ENCODE data around the gene PRORP. TPM values are rescaled to one million over a fixed set of nuclear protein-coding genes. Genes with fewer than 3 reads are reported as not detected.
"Not testable (repeated sequence)": the region's sequence is repeated elsewhere in the genome, so short reads cannot be mapped to it uniquely, and the experiment has no call there.

The PRORP gene
- total RNA-seq, 2 experiments from 2014 or later: 32.5 to 35.4 TPM

DNA sequence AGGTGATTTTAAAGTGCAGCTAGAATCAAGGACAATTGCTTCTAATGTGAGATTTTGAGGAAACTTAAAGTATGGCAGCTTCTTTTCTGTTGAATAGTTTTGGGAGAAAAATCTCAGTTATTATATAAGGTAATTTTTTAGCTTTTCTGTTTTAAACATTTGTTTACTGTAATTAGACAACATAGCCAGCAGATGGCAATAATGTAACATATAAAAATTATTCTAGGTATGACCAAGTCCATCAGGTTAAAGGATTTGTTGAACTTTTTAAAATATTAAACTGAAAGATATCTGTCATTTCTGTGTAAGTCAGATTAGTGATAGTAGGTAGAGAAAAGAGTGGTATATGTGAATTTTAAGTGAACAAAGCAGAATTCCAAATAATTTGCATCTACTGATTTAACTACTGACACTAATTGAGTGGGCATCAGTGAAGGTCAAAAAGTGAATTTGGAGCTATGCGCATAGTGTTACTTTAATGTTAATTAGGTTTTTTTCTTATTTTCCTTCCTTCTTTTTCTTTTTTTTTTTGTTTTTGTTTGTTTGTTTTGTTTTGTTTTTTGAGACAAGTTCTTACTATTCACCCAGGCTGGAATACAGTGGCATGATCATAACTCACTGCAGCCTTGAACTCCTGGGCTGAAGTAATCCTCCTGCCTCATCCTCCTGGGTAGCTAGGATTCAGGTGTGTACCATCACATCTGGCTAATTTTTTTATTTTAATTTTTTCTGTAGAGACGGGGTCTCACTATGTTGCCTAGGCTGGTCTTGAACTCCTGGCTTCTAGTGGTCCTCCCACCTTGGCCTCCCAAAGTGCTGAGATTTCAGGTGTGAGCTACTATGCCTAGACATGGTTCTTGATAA, 18.6 kb downstream of the PRORP start:
- H3K27me3 Mint-ChIP-seq (ENCODE audit: low read depth): no peaks in the 10 kb centered on the region
- peaks cover 4% of the 10 kb centered on the region for H3K4me1 Mint-ChIP-seq (ENCODE audit: low read depth)
- no peak overlapping the region for H3K27ac Mint-ChIP-seq
- no peak overlapping the region for H3K4me3 Mint-ChIP-seq
- DNase-seq: no peak
- H3K9me3 Mint-ChIP-seq (ENCODE audit: insufficient read depth): no peaks in the 10 kb centered on the region
- ChIA-PET POLR2A (interaction anchor here (1.5 to 2.1 kb wide), 3 partner anchors 263 to 275 kb away, joined by 4 to 10 read pairs (median 9); partner anchors contain the start of gene NFKBIA), CTCF (interaction anchor here (0.7 to 5.6 kb wide), 43 partner anchors 9 to 680 kb away, joined by 3 to 123 read pairs (median 5); partner anchors contain the start of genes NFKBIA, PRORP and PSMA6)
- no peak for ATAC-seq
- H3K36me3 Mint-ChIP-seq (ENCODE audit: low read depth): peaks cover 12% of the 10 kb centered on the region

GRCh38 chr14:35144029-35144428, 21.7 kb downstream of the PRORP start:
- DNase-seq (no peak), ATAC-seq (no peak)
- ChIA-PET CTCF (interaction anchor here (0.7 to 4.9 kb wide), 14 partner anchors 11 to 678 kb away, joined by 3 to 123 read pairs (median 4); no protein-coding TSS in a partner anchor), POLR2A (interaction anchor here (1.2 kb wide), 3 partner anchors 148 to 272 kb away, joined by 3 read pairs; partner anchors contain the start of gene PSMA6)
- no peaks in the 10 kb centered on the region for H3K9me3 Mint-ChIP-seq (ENCODE audit: insufficient read depth)
- H3K27me3 Mint-ChIP-seq (ENCODE audit: low read depth): no peaks in the 10 kb centered on the region
- no peak overlapping the region for H3K27ac Mint-ChIP-seq
- peaks cover 12% of the 10 kb centered on the region for H3K36me3 Mint-ChIP-seq (ENCODE audit: low read depth)
- H3K4me1 Mint-ChIP-seq (ENCODE audit: low read depth): peaks cover 1% of the 10 kb centered on the region
- H3K4me3 Mint-ChIP-seq: no peak overlapping the region

DNA sequence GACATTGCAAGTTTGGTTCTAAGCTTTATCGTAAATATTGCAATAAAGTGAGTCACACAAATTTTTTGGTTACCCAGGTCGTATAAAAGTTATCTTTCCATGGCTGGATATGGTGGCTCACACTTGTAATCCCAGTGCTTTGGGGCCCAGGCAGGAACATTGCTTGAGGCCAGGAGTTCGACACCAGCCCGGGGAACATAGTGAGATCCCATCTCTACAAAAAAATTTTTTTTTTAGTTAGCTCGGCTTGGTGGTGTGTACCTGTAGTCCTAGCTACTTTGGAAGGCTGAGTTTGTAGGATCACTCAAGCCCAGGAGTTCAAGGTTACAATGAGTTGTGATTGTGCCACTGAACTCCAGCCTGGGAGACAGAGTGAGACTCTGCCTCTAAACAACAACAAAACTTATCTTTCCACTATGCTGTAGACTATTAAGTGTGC, 24.4 kb downstream of the PRORP start:
- ATAC-seq: no peak
- ChIA-PET POLR2A (no interaction called here), CTCF (interaction anchor here (1.2 to 1.4 kb wide), 3 partner anchors 9 to 257 kb away, joined by 3 to 4 read pairs (median 4); no protein-coding TSS in a partner anchor)
- Mint-ChIP-seq H3K36me3 (ENCODE audit: low read depth) (peaks cover 18% of the 10 kb centered on the region), H3K9me3 (ENCODE audit: insufficient read depth) (no peaks in the 10 kb centered on the region), H3K4me1 (ENCODE audit: low read depth) (peaks cover 3% of the 10 kb centered on the region), H3K27ac (no peak overlapping the region), H3K27me3 (ENCODE audit: low read depth) (no peaks in the 10 kb centered on the region), H3K4me3 (no peak overlapping the region)
- DNase-seq: no peak

- CTCF ChIA-PET: interaction anchor here (1.2 to 1.4 kb wide), 2 partner anchors 83 to 256 kb away, joined by 3 to 4 read pairs; no protein-coding TSS in a partner anchor
- ATAC-seq (no peak), DNase-seq (no peak)
- Mint-ChIP-seq H3K9me3 (ENCODE audit: insufficient read depth) (no peaks in the 10 kb centered on the region), H3K36me3 (ENCODE audit: low read depth) (peaks cover 19% of the 10 kb centered on the region), H3K4me3 (no peak overlapping the region), H3K4me1 (ENCODE audit: low read depth) (peaks cover 3% of the 10 kb centered on the region), H3K27me3 (ENCODE audit: low read depth) (no peaks in the 10 kb centered on the region), H3K27ac (no peak overlapping the region)
- POLR2A ChIA-PET: no interaction called here
These were observed 24.8 kb downstream of the PRORP start for GRCh38 chr14:35147186-35147585.

- Mint-ChIP-seq H3K4me1 (ENCODE audit: low read depth) (peaks cover 3% of the 10 kb centered on the region), H3K27ac (no peak overlapping the region), H3K27me3 (ENCODE audit: low read depth) (no peaks in the 10 kb centered on the region), H3K36me3 (ENCODE audit: low read depth) (peaks cover 19% of the 10 kb centered on the region), H3K9me3 (ENCODE audit: insufficient read depth) (no peaks in the 10 kb centered on the region), H3K4me3 (no peak overlapping the region)
- POLR2A ChIA-PET: no interaction called here
- no peak for DNase-seq
- CTCF ChIA-PET: interaction anchor here (1.1 kb wide), 1 partner anchor 82 kb away, joined by 3 read pairs; no protein-coding TSS in a partner anchor
- ATAC-seq: no peak
These were observed 25.4 kb downstream of the PRORP start for GRCh38 chr14:35147711-35148110.

DNA sequence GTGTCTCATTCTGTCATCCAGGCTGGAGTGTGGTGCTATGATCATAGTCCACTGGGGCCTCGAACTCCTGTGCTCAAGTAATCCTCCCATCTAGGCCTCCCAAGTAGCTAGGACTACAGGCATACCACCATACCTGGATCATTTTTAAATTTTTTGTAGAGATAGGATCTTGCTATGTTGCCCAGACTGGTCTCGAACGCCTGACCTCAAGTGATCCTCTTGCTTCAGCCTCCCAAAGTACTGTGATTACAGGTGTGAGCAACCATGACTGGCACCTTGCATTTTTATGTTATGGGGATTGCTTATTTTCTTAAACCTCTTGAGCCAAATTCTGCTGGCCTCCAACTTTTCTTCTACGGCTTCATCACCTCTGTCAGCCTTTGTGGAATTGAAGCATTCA, 26.9 kb downstream of the PRORP start:
- DNase-seq (no peak), ATAC-seq (no peak)
- Mint-ChIP-seq H3K9me3 (ENCODE audit: insufficient read depth) (no peaks in the 10 kb centered on the region), H3K36me3 (ENCODE audit: low read depth) (peaks cover 21% of the 10 kb centered on the region), H3K27ac (no peak overlapping the region), H3K4me1 (ENCODE audit: low read depth) (peaks cover 6% of the 10 kb centered on the region), H3K4me3 (no peak overlapping the region), H3K27me3 (ENCODE audit: low read depth) (no peaks in the 10 kb centered on the region)
- POLR2A ChIA-PET: no interaction called here
- CTCF ChIA-PET: interaction anchor here (1.5 to 2.1 kb wide), 2 partner anchors 8 to 267 kb away, joined by 4 to 16 read pairs; no protein-coding TSS in a partner anchor

DNA sequence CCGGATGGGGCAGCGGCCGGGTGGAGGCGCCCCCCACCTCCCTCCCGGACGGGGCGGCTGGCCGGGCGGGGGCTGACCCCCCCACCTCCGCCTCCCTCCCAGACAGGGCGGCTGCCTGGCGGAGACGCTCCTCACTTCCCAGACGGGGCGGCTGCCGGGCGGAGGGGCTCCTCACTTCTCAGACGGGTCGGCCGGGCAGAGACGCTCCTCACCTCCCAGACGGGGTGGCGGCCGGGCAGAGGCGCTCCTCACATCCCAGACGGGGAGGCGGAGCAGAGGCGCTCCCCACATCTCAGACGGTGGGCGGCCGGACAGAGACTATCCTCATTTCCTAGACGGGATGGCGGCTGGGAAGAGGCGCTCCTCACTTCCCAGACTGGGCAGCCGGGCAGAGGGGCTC, 30.2 kb downstream of the PRORP start:
- peaks cover 17% of the 10 kb centered on the region for H3K4me1 Mint-ChIP-seq (ENCODE audit: low read depth)
- H3K4me3 Mint-ChIP-seq; H3K27me3 Mint-ChIP-seq (ENCODE audit: low read depth); H3K9me3 Mint-ChIP-seq (ENCODE audit: insufficient read depth); DNase-seq; ATAC-seq; H3K27ac Mint-ChIP-seq; CTCF ChIA-PET; POLR2A ChIA-PET: not testable (repeated sequence)
- peaks cover 21% of the 10 kb centered on the region for H3K36me3 Mint-ChIP-seq (ENCODE audit: low read depth)

DNA sequence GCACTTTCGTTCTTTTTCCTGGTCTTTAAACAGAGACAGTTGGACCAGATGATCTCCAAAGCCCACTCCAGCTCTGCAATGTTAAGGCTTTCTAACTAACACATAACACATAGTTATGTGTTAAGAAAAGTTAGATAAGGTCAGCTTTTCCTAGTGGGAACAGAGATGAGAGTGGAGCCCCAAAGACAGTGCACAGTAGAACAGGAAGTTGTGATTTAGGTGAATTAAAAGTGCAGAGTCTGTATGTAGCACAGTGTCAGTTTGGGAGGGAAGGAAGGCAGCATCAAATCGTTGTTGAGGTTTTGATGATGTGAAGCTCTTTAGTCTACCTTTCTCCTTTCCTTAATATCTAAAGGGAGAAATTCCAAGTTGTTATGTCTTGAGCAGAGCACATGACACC, 31.7 kb downstream of the PRORP start:
- ChIA-PET POLR2A (interaction anchor here (1.1 kb wide), 1 partner anchor 250 kb away, joined by 5 read pairs; the partner anchor contains the start of gene NFKBIA), CTCF (interaction anchor here (0.6 to 1.9 kb wide), 8 partner anchors 9 to 268 kb away, joined by 3 to 8 read pairs (median 4); partner anchors contain the start of gene NFKBIA)
- no peaks in the 10 kb centered on the region for H3K9me3 Mint-ChIP-seq (ENCODE audit: insufficient read depth)
- peaks cover 17% of the 10 kb centered on the region for H3K4me1 Mint-ChIP-seq (ENCODE audit: low read depth)
- no peak overlapping the region for H3K27ac Mint-ChIP-seq
- H3K4me3 Mint-ChIP-seq: no peak overlapping the region
- peaks cover 15% of the 10 kb centered on the region for H3K36me3 Mint-ChIP-seq (ENCODE audit: low read depth)
- H3K27me3 Mint-ChIP-seq (ENCODE audit: low read depth): no peaks in the 10 kb centered on the region
- ATAC-seq (no peak), DNase-seq (no peak)

DNA sequence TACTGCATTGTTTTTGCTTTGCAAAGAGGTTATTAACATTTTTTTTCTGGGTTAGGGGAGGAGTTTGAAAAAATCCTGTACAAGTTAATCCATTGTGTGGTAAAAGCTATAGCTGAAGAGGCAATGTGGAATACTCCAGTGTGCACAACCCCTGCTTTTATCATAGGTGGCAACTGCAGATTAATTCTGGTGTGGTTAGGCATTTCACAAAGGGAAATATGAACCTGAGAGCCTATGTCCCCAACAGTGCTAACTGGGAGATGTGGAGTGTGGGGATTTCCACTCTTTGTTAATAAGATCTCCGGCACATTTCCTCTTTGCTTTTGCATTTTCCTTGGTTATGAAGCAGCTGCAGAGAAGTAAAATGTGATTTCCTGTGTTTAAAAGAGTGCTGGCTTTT, 33.6 kb downstream of the PRORP start:
- H3K9me3 Mint-ChIP-seq (ENCODE audit: insufficient read depth): no peaks in the 10 kb centered on the region
- POLR2A ChIA-PET: interaction anchor here (0.7 kb wide), 1 partner anchor 173 kb away, joined by 4 read pairs; no protein-coding TSS in a partner anchor
- H3K36me3 Mint-ChIP-seq (ENCODE audit: low read depth): peaks cover 20% of the 10 kb centered on the region
- ATAC-seq (no peak), DNase-seq (no peak)
- H3K27me3 Mint-ChIP-seq (ENCODE audit: low read depth): no peaks in the 10 kb centered on the region
- H3K4me3 Mint-ChIP-seq: no peak overlapping the region
- H3K4me1 Mint-ChIP-seq (ENCODE audit: low read depth): peaks cover 24% of the 10 kb centered on the region
- CTCF ChIA-PET: interaction anchor here (0.7 to 2.2 kb wide), 3 partner anchors 15 to 59 kb away, joined by 4 to 9 read pairs (median 6); no protein-coding TSS in a partner anchor
- H3K27ac Mint-ChIP-seq: peak overlapping the region; percentile 37

- POLR2A ChIA-PET: interaction anchor here (1.5 kb wide), 1 partner anchor 246 kb away, joined by 3 read pairs; the partner anchor contains the start of gene NFKBIA
These were observed 36.1 kb downstream of the PRORP start for GRCh38 chr14:35158491-35158890.

DNA sequence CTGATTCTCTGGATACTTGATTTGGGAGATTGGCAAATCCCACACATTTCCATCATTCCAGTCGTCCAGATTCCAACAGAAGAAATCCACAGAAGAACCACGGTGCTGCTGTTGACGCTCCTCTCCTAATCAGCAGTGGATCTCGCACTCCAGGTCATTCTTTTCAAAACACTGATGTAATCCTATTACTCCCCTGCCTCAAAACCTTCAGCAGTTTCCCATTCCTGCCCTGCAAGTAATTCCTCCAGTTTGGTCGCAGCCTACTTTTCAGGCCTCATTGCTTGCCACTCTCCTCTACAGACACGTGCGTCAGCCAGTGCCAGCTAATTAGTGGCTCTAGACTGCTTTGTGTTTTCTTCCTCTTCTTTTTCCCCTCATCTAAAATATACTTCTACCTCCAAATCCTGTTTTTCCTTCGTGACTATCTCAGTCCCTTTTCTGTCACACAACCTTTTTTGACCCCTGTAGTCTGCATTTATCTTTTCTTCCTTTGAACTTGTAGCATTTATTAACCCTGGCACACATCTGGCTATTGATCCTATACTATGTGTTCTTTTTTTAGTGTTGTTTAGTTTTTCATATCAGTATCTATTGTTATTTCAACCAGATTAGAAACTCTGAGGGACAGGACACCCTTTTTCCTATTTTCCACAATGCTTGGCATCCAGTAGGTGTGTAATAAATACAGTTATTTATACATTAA, 36.8 kb downstream of the PRORP start:
- Mint-ChIP-seq H3K9me3 (ENCODE audit: insufficient read depth) (no peaks in the 10 kb centered on the region), H3K36me3 (ENCODE audit: low read depth) (peaks cover 20% of the 10 kb centered on the region), H3K27ac (no peak overlapping the region), H3K4me1 (ENCODE audit: low read depth) (peaks cover 30% of the 10 kb centered on the region), H3K27me3 (ENCODE audit: low read depth) (no peaks in the 10 kb centered on the region), H3K4me3 (no peak overlapping the region)
- POLR2A ChIA-PET: no interaction called here
- CTCF ChIA-PET: interaction anchor here (0.9 to 1.1 kb wide), 2 partner anchors 253 to 254 kb away, joined by 3 read pairs; no protein-coding TSS in a partner anchor
- DNase-seq (no peak), ATAC-seq (no peak)

More at GRCh38 chr14:35158491-35158890, 36.1 kb downstream of the PRORP start:
- CTCF ChIA-PET: interaction anchor here (0.9 to 1.2 kb wide), 3 partner anchors 13 to 255 kb away, joined by 3 read pairs; no protein-coding TSS in a partner anchor
- Mint-ChIP-seq H3K4me3 (no peak overlapping the region), H3K27ac (no peak overlapping the region), H3K4me1 (ENCODE audit: low read depth) (peaks cover 33% of the 10 kb centered on the region), H3K27me3 (ENCODE audit: low read depth) (no peaks in the 10 kb centered on the region), H3K9me3 (ENCODE audit: insufficient read depth) (no peaks in the 10 kb centered on the region), H3K36me3 (ENCODE audit: low read depth) (peaks cover 16% of the 10 kb centered on the region)
- ATAC-seq (no peak), DNase-seq (no peak)
